Lower leg skin (tissue), 3 donors: ENCODE measurements around the gene PSMD1.

Experiments used
- CTCF ChIP-seq, 3 donors: fragments of 450-650 bp; IDR thresholded peaks; one replicate each; pipeline ENCODE4 v1.5.1; 2016; ENCODE audit warnings: antibody characterized with exemption in 3 of 3, mild to moderate bottlenecking in 3 of 3, moderate library complexity in 2 of 3
- POLR2A ChIP-seq, 2 donors: fragments of 450-650 bp; IDR thresholded peaks; one replicate each; pipeline ENCODE4 v1.6.1; 2016 to 2017; ENCODE audit warnings: antibody characterized with exemption in 2 of 2, mild to moderate bottlenecking in 1 of 2, moderate library complexity in 1 of 2

GRCh38 chr2:231015478-231015877 is 41.2 kb upstream of the PSMD1 start:
- TF ChIP-seq POLR2A (IDR thresholded peaks at IDR 0.05) (no peak), CTCF (IDR thresholded peaks at IDR 0.05) (no peak)
